ENCODE measurements around the gene FOXN3.
"Not testable (repeated sequence)": the region's sequence is repeated elsewhere in the genome, so short reads cannot be mapped to it uniquely, and the experiment has no call there.

Gene FOXN3

DNA sequence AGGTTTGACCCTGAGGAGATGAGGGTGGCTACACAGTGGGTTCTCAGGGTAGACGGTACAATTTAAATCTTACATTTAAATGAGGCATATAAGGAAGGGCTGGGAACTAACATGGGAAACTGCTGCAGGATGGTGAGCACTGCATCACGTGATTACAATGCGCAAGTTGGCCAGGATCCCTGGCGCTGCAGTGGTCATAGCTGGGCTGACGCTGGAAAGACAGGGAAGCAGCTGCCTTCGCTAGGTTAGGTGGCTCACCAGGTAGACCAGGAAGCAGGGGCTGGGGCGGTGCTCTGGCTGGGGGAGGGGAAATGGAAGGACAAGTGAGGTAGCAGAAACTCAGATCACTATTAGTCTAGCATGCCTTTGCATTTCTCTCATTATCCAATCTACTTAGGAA, 149.9 kb downstream of the FOXN3 start:
- no peak for DNase-seq

DNA sequence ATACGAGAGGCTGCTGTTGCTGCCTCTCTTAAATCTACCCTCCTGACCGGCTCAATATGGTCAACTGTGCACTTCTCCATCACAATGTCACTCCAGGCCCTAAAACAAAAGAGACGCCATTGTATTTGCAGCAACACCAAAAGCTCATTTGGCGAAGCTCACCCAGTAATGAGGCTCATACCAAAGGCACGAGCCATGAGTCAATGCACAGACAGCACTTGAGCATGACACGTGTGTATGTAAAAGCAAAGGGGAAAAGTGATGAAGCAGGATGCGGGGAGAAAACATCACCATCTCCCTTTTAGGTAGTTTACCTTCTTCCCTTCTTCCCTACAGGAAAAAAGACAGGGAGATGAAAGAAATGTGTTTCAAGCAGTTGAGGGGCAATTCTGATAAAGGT, 150.3 kb downstream of the FOXN3 start:
- no peak for DNase-seq

DNA sequence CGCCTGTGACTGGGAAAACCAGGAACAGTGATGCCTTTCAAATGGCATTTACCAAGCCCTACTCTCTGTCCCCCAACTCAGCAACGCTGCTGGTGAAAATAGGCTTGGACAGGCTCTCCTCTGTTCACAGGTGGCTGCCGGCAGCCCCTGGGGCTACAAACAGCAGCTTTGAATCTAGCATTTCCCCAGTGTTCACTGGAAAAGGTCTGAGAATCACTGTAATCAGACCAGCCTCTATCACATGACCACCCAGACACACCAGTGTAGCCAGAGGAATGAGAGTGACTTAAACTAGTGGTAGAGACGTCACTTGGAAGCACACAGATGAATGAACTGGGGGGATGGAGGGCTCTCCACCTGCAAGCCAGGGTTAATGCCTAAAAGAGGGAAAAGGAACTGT, 151.8 kb downstream of the FOXN3 start:
- DNase-seq: no peak

DNA sequence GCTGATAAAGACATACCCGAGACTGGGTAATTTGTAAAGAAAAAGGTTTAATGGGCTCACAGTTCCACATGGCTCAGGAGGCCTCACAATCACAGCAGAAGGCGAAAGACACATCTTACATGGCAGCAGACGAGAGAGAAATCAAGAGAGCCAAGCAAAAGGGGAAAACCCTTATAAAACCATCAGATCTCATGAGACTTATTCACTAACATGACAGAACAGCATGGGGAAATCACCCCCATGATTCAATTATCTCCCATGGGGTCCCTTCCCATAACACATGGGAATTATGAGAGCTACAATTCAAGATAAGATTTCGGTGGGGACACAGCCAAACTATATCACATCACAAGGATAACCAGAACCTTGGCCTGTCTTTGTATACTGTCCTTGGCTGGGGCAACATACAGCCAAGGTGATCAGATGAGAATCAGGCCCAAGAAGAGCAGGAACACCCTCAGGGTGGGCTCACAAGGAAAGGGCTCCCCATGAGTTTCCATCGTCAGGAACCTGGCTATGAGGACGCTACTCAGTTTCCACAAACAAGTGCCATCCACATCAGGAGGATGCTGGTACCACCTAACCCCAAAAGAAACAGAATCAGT, 152.7 kb downstream of the FOXN3 start:
- no peak for DNase-seq

DNA sequence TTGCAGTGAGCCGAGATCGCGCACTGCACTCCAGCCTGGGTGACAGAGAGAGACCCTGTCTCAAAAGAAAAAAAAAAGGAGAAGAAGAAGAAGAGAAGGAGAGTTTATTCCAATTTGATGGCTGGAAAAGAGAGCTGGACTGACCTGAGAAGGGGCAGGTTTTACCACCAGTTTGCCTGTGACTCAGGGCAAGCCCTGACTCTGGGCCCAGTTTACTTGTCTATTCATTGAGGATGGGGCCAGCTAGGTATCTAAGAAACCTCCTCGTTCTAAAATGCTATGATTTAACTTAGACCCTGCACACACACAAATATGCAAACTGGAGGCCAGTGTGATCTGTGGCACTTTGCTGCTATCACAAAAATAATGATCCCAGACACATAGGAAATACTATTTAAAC, 155.0 kb downstream of the FOXN3 start:
- DNase-seq: no peak

DNA sequence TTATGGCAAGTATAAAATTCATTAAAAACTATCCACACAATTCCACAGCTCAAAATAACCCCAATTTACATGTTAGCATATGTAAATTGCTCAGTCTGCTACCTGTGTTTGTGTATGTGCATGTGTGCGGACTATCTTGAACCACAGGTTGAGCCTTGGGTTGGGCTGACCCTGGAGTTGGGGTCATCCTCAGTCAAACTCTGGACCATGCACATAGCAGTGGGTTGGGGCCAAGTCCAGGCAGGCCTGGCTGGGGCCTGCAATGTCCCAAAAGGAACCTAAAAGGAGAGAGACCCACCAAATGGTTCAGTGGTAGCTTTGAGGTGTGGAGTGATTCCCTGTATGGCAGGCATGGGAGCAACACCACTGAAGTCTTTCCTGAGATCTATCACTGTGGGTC, 156.1 kb downstream of the FOXN3 start:
- DNase-seq: no peak

DNA sequence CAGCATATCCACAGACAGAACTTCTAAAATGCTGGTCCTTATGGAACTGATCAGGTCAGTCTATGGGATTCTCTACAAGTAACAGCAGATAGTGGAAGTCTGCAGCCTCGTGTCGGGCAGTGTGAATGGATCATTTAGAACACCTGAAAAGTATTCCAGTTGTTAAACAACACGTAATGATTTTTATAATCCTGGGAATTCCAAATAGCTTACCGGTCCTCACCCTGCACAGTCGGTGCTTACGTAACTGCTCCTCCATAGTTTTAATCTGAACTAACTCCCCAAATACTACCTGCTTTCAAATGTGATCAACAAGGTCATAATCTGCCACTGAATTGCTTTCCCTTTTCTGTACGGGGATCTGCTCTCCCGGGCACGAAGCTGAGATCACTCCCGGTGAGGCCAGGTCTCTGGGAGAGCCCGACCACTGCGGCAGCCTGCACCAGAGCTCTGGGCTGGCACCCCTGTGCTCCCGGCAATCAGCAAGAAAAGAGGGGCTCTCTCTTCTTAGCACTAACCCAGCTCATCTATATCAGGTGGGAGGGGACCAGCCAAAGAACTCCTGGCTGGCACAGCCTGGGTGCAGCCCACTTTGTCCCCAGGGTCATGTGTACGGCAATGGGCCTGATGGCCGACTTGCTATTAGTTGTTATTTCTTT, 157.0 kb downstream of the FOXN3 start:
- no peak for DNase-seq

DNA sequence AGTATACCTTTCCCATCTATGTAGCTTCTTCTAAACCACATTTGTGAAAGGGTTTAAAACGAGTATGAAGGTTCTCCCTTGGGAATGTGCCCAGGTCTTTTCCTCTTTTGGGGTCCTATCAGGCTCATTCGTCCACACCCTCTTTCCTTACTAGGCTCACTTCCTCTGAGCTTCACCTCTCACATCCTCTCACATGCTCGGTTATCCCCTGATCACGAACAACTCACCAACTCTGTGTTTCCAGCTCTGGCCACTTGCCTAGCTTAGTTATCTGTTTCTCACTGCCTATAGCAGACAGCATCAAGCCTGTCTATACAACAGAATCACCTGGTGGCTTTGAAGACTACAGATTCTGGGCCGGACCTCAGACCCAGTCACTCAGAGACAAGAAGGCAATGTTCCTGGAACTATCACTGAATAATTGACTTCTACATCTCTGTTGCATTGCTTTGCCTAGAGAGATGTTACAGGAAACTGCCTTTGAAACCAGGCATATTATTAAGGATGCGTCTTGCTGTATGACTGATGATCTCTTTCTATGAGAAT, 158.2 kb downstream of the FOXN3 start:
- DNase-seq: no peak

DNA sequence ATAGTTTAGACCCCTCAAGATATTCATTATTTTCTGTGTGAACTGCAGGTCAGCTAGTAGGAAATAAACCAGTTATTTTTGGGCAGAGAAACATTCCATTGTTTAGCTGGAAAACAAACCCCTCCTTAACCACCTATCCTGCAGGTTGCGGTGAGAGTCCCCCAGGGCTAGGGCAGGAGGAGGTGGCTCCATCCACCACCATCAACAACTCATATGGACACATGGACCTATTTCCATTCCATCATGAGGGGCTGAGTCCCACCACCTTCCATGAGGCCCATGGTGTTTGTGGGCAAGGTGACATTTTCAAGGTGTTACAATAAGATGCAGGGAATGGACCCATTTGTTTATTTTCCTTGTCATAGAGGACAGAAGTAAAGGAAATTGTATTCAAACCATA, 160.1 kb downstream of the FOXN3 start:
- DNase-seq: no peak

DNA sequence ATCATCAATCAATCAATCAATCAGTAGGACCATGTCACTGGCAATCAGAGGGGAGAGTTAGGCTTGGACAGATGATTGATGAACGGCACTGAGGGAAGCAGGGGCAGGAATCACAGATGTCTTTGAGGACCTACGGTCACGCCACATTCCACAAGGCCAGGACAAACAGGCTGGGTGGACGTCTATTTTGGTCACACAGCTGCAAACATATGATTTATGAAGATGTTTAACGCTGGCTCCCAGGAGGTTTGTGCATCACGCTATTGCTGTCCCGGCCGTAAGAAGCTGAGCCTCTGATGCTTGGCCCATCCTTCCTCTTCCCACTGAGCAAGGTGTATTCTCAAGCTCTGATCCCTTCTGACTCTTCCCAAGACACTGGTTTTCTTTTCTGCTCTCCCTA, 160.8 kb downstream of the FOXN3 start:
- DNase-seq: no peak

DNA sequence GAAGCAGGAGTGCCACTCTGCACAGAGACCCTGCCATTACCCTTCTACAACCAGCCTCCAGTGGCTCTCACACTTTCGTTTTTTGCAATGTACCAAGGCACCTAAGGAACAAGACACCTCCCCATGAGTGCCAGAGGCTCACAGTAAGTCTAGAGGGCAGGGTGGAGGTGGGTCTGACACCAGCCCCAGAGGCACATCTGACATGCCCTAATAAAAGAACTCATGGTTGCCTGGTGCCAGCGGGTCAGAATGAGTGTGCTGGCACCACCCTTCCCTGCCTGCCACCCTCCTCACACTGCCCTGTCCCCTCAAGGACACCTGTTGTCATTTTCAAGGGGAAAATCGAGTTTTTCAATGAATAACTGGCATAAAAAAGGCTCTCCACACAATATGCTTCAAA, 161.2 kb downstream of the FOXN3 start:
- no peak for DNase-seq

DNA sequence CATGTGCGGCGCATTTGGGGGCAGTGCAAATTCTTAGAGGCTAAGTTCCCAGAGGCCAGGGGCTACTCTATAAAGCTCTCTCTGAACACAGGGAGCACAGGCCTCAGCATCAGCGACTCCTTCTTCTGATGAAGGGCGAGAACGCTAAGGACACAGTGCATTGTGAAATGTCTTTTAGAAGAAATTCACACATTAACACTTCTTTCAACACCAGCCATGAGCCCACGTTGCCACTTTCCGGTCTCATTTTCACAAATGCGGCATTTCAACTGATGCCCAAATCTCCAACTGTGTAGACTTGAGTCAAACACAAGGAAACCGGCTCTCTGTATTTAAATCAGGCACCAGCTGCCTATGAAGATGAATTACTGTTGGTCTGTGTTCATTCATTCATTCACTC, 162.0 kb downstream of the FOXN3 start:
- DNase-seq: no peak

DNA sequence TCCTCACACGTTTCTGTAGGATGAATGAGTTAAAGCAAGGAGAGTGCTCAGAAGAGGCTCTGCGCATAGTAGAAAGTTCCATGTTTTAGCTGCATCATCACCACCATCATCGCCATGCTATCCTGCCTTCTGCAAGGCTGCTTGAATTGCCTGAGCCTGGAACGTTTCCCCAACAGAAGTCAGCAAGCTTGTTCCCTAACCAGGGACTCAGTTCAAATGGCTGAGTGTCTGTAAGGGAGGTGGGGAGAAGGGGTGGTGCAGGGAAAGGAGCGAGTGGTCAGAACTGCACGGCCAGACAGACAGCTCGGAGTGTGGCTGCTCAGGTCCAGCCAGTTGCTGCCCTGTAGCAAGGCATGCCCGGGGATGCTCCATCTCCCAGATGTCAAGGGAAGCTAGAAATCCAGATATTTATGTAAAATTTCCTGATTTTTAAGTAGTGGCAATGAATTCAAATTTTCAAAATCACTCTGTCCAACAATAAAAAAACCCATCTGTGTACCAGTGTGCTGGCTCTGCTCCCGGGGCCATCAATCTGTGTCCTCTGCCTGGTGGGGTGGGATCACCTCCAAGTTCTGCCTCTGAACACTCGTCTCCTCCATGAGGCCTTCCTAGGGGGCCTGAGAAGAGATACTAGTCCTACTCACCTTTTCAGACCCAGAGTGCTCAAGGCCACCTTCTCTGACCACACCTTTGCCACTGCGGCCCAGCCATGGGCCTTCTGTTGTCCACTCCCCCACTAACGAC, 162.7 kb downstream of the FOXN3 start:
- DNase-seq: peak; percentile 40

DNA sequence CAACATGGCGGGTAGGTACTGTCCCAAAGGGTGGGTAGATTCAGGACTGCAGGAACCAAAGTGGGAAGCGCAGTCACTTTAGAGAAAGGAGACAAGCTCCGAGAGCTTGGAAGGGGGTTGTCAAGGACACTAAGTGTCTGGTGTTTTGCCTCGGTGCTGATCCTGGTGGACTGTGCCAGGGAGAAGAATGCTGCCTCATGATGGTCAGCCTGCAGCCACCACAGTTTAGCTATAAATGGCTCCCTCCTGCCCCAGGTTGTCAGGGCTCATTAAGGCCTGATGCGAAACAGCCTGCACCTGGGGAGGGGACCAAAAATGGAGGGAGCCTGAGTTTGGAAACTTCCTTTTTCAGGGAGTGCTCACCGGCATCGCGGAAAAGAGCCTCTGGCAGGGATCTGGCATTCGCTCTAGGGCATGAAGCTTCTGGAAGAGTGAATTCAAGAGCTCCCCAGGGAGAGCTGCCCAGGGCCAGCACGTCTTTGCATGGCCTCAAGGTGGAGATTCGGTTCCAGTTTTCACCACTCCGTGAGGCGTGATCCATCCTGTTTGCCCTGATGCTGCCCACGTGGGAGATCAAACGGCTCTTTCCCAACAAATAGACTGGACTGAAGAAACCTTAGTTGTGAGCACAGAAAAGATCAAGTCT, 164.0 kb downstream of the FOXN3 start:
- peak; percentile 17 for DNase-seq

DNA sequence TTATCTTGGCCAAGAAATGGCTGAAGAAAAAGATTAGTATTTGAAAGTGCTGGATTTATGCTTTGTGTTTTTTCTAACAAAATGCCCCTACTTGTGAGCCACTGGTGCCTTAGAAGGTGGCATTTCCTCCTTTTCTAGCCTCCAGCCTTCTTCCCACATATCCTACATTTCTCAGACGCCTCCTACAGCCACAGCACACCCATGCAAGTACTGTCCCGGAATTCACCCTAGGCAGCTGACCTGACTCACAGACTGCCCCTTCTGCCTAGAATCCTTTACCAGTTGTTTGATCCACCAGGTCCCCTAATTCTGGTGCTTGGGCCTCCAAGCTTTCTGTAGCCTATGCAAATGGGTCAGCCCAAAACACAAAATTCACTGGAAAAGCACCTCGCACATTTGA, 166.0 kb downstream of the FOXN3 start:
- DNase-seq: no peak

DNA sequence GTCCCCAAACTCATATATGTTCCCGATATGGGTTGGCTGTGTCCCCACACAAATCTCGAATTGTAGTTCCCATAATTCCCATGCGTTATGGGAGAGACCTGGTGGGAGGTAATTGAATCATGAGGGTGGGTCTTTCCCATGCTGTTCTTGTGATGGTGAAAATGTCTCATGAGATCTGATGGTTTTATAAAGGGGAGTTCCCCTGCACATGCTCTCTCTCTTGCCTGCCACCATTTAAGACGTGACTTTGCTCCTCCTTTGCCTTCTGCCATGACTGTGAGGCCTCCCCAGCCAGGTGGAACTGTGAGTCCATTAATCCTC, 166.4 kb downstream of the FOXN3 start:
- not testable (repeated sequence) for DNase-seq

DNA sequence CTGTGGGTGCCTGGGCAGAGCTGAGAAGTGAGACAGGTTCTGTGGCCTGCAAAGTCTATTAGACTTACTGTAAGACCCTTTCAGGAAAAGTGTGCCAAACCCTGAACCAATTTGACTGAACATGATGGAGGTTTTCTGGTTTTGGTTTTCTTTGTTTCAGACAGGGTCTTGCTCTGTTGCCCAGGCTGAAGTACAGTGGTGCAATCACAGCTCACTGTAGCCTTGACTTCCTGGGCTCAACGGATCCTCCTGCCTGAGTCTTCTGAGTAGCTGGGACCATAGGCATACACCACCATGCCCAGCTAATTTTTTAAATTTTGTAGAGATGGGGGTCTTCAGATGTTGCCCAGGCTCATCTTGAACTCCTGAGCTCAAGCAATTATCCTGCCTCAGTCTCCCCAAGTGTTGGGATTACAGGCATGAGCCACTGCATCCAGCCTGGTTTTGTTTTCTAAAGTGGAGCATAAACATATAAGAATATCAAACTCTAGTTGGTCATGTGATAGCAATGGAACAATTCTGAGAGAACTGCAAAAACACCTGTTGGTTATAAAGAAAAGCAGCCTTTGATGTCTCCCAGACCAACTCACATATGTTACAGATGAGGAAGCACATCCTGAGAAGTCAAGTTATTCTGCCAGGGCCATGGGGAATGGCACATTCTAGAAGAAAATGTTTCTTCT, 166.9 kb downstream of the FOXN3 start:
- no peak for DNase-seq

DNA sequence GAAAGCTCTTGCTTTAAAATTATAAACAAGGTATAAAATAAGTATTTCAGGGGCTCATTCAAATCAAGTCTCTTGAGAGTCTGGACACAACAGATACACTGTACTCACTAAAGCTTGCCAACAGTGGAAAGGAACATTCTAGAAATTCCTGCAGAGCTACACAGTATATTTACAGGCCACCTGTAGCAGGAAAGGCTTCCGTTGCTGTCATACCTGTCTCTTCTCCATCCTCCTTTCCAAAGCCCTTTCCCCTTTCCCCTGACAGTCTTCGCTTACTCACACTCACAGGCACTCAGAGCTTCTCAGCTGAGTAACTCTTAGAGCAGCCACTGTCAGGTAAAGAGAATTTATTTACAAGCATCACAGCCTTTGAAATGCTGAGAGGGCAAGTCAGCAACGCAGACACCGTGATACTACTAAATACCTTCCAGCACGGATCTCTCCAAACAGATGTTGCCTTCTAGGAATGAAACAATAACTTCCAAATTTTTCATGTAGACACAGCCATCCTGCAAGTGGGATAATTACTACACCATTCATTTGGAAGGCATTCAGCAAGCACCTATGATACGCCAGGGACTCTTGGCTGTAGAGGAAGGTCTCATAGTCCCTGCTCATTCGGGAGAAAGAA, 167.9 kb downstream of the FOXN3 start:
- DNase-seq: no peak

DNA sequence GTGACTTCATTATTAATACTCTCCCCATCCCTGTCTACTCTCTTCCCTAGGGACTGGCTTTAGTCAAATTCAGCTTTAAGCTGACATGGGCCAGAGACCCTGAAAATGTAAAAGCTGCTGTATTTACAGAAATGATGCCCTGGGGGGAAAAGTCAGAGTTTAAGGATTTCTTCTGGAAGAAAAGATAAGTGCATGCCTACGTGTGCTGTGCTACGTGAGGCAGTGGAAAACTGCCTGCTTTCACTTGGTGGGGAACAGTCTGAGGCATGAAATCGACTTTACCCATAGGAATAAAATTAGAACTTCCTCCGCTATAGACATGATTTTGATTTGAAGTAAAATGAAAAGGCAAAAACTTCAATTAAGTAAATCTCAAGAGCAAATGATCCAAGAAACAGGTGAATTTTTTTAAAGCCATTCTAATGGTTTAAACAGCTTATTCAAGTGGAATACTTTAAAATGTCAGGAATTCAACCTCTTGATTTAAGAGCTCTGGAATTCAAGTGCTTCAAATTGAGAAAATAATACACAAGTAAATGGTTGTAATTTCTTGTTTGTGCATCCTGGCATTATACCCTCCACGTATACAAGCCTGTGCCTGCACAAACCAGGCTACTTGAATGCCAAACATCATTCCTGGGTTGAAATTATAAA, 168.5 kb downstream of the FOXN3 start:
- no peak for DNase-seq

DNA sequence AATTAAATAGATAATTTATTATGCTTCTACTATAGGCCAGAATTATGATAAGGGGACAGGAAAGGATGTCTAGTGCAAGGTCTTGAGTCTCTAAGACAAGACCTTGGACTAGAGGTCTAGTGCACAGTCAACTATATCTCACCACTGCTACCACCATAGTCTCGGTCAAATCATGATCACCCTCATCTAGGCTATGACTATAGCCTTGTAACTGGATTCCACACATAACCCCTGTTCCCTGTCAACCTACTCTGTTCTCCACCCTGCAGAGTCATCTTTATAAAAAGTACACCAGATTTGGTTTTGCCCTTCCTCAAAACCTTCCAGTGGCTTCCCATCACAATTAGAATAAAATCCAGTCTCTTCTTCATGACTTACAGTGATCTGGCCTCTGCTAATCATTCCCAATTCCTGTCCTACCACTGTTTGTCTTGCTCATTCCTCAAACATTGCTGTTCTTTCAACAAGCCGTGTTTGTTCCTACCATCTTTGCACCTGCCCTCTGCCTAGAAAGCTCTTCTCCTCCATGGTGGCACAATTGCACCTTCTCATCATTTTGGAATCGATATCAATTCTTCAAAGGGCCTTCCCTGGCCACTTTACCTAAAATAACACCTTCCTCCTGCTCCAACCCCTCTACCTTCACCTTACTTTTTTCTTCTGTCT, 169.4 kb downstream of the FOXN3 start:
- no peak for DNase-seq

DNA sequence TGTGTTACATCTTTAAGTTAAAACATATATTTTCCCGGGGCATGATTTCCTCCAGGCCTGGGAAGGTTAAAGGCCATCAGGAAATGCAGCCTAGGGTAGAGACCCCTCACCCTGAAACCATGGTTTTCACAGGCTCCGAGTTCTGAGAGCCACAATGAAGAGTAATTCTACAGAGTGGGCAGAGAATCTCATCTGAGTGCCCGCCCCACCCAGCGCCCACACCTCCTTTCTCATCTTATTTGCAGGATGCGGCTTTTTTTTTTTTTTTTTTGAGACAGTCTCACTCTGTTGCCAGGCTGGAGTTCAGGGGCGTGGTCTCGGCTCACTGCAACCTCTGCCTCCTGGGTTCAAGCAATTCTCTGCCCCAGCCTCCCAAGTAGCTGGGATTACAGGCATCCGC, 170.7 kb downstream of the FOXN3 start:
- DNase-seq: no peak

DNA sequence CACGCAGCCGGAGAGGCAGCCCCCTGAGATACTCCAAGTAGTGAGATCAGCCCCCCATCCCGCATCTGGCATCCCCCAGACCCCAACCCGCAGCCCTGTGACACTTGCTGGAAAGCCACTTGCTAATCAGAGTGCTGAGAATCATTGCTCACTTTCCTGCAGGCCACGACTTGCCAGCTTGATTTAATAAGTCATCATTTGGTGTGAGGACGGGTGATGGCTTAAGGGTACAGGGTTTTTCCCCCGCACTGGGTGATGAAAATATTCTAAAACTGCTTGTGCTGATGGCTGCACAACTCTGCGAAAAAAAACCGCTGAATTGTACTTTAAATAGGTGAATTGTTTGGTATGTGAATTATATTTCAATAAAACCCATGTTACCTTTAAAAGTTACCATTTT, 171.2 kb downstream of the FOXN3 start:
- no peak for DNase-seq
